ENCODE measurements around the gene CHST13.
"Not testable (repeated sequence)": the region's sequence is repeated elsewhere in the genome, so short reads cannot be mapped to it uniquely, and the experiment has no call there.

Gene CHST13

GRCh38 chr3:126554560-126555525 is 30.9 kb downstream of the CHST13 start:
- no peak for DNase-seq (ENCODE audit: low read depth)

DNA sequence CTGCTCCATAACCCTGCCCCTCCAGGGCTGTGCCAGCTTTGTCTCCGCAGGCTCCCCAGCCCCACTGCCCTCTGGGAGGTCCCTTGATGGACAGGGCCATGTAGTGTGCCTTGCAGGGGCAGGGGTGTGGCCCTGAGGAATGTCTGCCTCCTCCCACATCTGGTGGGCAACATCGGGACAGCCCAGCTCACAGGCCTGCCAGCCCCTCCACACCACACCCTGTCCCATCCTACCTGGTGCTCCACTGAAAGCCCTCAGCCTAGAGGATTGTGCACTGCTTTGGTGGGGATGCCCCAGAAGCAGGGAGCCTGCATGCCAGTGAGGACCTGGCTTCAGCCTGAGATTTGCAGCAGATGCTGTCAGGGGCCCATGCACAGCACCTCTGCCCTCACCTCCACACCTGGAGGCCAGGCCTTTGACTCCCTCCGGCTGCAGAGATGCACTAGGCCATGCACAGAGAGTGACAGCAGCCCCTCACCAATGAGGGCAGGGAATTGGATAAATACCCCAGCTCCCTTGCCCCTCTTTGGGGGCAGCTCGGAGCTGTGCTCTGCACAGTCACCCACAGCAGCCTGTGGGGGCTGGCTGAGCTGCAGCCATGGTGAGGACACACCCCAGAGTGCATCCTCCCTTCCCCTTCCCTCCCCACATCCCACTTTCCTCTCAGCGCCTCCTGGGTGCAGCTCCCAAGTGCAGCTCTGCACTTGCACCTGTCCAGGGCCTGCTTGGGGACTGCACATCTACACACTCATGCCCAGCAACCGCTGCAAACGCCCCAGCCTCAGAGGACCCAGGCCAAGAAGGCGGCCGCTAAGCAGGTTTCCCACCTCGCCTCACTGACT is 32.1 kb downstream of the CHST13 start:
- no peak for DNase-seq (ENCODE audit: low read depth)

DNA sequence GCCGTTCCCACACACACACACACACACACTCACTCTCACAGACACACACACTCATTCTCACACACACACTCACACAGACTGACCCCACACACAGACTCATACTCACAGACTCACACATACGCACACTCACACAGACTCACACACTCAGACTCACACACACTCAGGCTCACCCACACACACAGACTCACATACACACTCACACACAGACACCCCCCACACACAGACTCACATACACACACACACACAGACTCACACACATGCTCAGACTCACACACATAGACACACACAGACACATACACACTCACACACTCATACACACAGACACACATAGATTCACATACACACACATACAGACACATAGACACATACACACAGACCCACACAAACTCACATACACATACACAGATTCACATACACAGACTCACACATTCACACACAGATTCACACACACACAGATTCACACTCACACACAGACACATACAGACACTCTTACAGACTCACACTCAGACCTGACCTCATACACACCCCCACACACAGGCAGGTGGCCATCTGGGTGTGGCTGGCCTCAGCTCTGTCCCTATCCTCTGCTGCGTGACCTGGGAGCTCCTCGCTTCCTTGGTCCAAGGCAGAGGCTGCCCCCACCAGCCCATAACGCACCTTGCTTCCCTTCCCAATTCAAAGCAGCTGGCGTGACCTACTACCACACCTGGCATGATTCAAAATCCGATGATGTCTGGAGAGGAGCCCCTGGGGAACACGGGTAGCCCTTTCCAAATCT is 32.9 kb downstream of the CHST13 start:
- DNase-seq (ENCODE audit: low read depth), result no peak

GRCh38 chr3:126557415-126557745 is 33.4 kb downstream of the CHST13 start:
- DNase-seq (ENCODE audit: low read depth), result no peak

DNA sequence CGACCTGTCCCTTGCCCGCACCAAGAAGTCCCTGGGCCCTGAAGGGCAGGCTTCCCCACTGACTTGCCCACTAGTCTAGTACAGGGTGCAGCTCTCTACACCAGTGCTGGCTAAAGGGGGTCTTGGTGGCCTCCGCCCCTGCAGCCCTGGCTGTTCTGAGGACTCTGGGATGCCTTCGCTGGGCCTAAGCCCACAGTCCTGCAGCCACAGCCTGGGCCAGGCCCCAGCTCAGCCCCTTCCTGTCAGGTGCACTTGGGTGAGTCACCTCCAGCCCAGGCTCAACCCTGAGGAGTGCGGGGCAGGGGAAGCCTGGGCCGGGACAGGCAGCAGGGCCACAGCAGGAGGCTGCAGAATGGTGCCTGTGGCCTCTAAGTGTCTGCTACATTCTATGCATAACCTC is 33.8 kb downstream of the CHST13 start:
- no peak for DNase-seq (ENCODE audit: low read depth)

GRCh38 chr3:126558336-126559071 is 34.5 kb downstream of the CHST13 start, which contains the start of gene C3orf22:
TSS of gene C3orf22 (minus strand) at chr3:126558932. CDS start at chr3:126553390, 5,542 bp downstream.
- DNase-seq (ENCODE audit: low read depth), result no peak

DNA sequence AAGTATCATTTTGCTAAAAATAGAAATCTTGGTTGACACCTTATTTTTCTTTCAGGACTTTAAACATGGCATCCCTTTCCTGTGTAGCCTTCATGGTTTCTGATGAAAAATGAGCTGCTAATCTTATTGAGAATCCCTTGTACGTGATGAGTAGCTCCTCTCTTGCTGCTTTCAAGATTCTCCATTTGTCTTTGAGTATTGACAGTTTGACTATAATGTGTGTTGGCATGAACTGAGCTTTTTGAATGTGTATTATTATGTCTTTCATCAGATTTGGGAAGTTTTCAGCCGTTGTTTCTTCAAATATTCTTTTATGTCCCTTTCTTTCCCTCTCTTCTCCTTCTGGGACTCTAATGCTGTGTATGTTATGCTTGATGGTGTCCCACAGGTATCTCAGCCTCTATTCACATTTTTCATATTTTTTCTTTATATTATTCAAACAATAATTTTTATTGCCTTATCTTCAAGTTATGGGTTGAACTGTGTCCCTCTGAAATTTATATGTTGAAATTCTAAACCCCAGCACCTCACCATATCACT is 38.9 kb downstream of the CHST13 start:
- DNase-seq (ENCODE audit: low read depth), result no peak

- no peak for DNase-seq (ENCODE audit: low read depth)
Observed at GRCh38 chr3:126567696-126568438, 43.9 kb downstream of the CHST13 start.

GRCh38 chr3:126568776-126569342 is 44.9 kb downstream of the CHST13 start:
- no peak for DNase-seq (ENCODE audit: low read depth)

- DNase-seq (ENCODE audit: low read depth), result no peak
Observed at GRCh38 chr3:126569390-126569975, 45.5 kb downstream of the CHST13 start.

- DNase-seq (ENCODE audit: low read depth), result no peak
Observed at GRCh38 chr3:126570103-126570541, 46.2 kb downstream of the CHST13 start.

- no peak for DNase-seq (ENCODE audit: low read depth)
Observed at GRCh38 chr3:126571078-126571477, 47.1 kb downstream of the CHST13 start.

- DNase-seq (ENCODE audit: low read depth), result no peak
Observed at GRCh38 chr3:126573492-126574117, 49.6 kb downstream of the CHST13 start.

DNA sequence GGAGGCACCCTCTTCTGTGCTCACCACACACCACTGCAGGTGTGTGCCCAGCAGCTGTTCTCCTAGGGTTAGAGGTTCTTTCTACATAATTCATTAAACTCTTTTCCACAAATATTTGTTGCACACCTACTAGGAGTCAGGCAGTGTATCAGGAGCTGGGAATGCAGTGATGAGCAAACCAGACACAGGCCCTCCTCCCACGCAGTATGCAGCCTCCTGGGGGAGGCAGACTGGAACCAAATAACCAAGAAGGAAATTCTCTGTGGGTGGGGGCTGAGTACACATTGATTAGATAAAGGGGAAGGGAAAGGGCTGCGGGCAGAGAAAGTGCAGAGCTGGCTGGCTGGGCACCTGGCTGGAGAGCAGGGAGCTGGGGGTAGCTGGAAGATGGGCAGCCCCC is 53.3 kb downstream of the CHST13 start:
- DNase-seq (ENCODE audit: low read depth), result no peak

DNA sequence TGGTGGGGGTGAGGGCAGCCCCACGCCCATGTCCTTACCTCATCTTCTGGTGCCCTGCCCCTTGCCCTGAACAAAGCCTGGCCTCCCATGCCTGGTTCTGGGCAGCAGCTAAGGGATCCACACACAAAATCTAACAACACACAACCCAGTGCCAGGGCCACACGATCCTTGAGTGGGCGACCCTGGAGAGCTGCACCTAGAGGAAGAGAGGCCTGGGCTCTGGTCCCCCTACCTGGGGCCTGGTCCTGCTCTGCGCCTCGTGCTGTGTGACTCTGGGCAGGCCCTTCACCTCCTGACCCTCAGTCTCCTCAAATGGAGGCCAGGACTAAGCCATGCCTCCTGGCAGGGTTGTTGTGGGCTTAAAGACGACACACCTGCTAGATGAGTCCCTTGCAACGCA is 54.7 kb downstream of the CHST13 start:
- DNase-seq (ENCODE audit: low read depth), result no peak

DNA sequence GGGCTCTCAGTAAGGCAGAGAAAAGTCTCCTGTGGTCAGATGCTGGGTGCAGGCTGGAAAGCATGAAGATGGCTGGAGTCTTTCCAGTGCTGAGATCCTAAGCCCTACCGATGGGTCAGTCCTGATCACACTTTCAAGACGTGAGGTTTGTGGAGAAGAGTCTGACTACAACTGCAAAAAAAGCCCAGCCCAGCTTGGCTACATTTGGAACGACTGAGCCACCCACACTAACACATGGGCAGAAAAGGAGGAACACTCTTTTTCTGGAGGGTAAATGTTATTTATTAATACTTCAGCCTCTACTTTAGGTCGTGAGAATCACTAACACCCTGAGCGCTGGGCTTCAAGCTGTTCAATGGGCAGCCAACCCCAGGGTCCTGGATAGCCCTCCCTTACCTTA is 56.8 kb downstream of the CHST13 start:
- DNase-seq (ENCODE audit: low read depth), result no peak

DNA sequence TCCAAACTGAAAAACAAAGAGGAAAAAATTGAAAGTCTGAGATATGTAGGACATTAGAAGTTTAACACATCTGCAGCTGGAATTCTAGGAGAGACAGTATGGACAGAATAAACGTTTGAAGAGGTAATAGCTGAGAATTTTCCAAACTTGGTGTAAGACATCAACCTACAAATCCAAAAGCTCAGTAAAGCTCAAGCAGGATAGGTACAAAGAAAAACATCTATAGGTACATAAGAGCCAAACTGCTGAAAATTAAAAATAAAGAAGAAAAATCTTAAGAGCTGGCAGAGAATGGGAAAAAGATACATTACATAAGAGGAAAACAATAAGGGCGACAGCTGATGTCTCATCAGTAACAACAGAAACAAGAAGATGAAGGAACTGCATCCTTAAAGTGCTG is 57.6 kb downstream of the CHST13 start:
- no peak for DNase-seq (ENCODE audit: low read depth)

GRCh38 chr3:126582311-126582710 is 58.4 kb downstream of the CHST13 start:
- DNase-seq (ENCODE audit: low read depth), result no peak

GRCh38 chr3:126591515-126591914 is 67.6 kb downstream of the CHST13 start:
- DNase-seq (ENCODE audit: low read depth), result not testable (repeated sequence)

All from GM04504 (cell line).